Loucy (cell line): ENCODE results near the gene FAM170A.

ENCODE experiments used
- H2AFZ ChIP-seq: fragments of 200-600 bp; sonication (generic); 2 replicates; pipeline ENCODE4 v1.6.0; 2016; ENCODE audit warnings: antibody characterized with exemption, mild to moderate bottlenecking, low read length, moderate library complexity
- H3F3A ChIP-seq: fragments of 200-600 bp; 2 replicates; pipeline ENCODE4 v1.6.0; 2016; ENCODE audit warnings: antibody characterized with exemption, low read depth, mild to moderate bottlenecking
- H3K27me3 ChIP-seq: fragments of 200-600 bp; sonication (generic); 2 replicates; pipeline ENCODE4 v1.6.1; 2014; ENCODE audit warnings: low read length, mild to moderate bottlenecking; ENCODE audit not compliant: insufficient read depth, poor library complexity, severe bottlenecking
- H3K36me3 ChIP-seq: fragments of 200-600 bp; sonication (generic); 2 replicates; pipeline ENCODE4 v1.6.1; 2016; ENCODE audit warnings: low read length; ENCODE audit not compliant: insufficient read depth
- H3K4me1 ChIP-seq: fragments of 200-600 bp; sonication (generic); 2 replicates; pipeline ENCODE4 v1.5.1; 2014; ENCODE audit warnings: low read length, mild to moderate bottlenecking; ENCODE audit not compliant: insufficient read depth, poor library complexity, severe bottlenecking
- H3K4me2 ChIP-seq: fragments of 200-600 bp; sonication (generic); 2 replicates; pipeline ENCODE4 v1.6.0; 2014; ENCODE audit warnings: antibody characterized with exemption, low read length, low read depth, mild to moderate bottlenecking; ENCODE audit not compliant: poor library complexity, severe bottlenecking
- H3K4me3 ChIP-seq: fragments of 200-600 bp; sonication (generic); 2 replicates; pipeline ENCODE4 v1.5.1; 2014; ENCODE audit warnings: low read length, mild to moderate bottlenecking, mixed read lengths; ENCODE audit not compliant: poor library complexity, severe bottlenecking
- H3K79me2 ChIP-seq: fragments of 200-600 bp; sonication (generic); 2 replicates; pipeline ENCODE4 v1.6.1; 2014; ENCODE audit warnings: low read length; ENCODE audit not compliant: insufficient read depth
- H3K9ac ChIP-seq: fragments of 200-600 bp; sonication (generic); 2 replicates; pipeline ENCODE4 v1.6.0; 2014; ENCODE audit warnings: mild to moderate bottlenecking, low read depth, low read length, moderate library complexity; ENCODE audit not compliant: poor library complexity, severe bottlenecking
- H3K9me2 ChIP-seq: fragments of 200-600 bp; sonication (generic); replicated peaks from 2 replicates; pipeline ENCODE4 v1.6.1; 2016; ENCODE audit warnings: low read depth, low read length, mixed read lengths
- H3K9me3 ChIP-seq: fragments of 200-600 bp; sonication (generic); 2 replicates; pipeline ENCODE4 v1.6.1; 2014; ENCODE audit warnings: mild to moderate bottlenecking, antibody characterized with exemption, low read length, low read depth; ENCODE audit not compliant: insufficient read depth
- H4K20me1 ChIP-seq: fragments of 200-600 bp; sonication (generic); 2 replicates; pipeline ENCODE4 v1.6.0; 2014; ENCODE audit warnings: antibody characterized with exemption, low read length, mild to moderate bottlenecking; ENCODE audit not compliant: insufficient read depth, poor library complexity, severe bottlenecking
- EZH2phosphoT487 ChIP-seq: fragments of 200-600 bp; IDR thresholded peaks from 2 replicates; pipeline ENCODE4 v1.6.1; 2018; ENCODE audit warnings: antibody characterized with exemption, mild to moderate bottlenecking, moderate library complexity, borderline replicate concordance
- TF ChIP-seq, protein P1 (sequence below): fragments of 200-600 bp; sonication (generic); conservative IDR thresholded peaks from 2 replicates; pipeline ENCODE4 v1.5.1; 2014; ENCODE audit warnings: mild to moderate bottlenecking, antibody characterized with exemption, low read length

FAM170A gene

DNA sequence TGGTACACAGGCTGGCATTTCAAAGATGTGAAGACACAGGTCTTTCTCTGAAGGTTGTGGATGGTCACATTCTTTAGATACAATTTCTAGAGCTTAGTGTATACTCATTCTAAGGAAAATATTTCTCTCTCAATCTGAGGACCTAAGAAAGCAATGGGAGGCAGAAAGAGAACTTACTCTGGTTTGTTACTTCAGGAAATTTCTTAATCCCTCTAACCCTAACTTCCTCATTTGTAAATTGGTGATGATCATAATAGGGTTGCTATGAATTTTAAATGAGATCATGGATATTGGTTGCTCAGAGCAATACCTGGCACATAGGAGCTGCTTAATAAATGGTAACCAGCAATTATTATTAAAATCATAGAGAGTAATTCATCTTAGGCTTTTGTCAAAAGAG lies 22.1 kb downstream of the FAM170A start:
- H3K9ac ChIP-seq, result no peak overlapping the region
- H3K4me3 ChIP-seq, result no peak overlapping the region
- no peaks in the 10 kb centered on the region for H4K20me1 ChIP-seq
- H3F3A ChIP-seq, result no peaks in the 10 kb centered on the region
- H3K36me3 ChIP-seq, result no peaks in the 10 kb centered on the region
- H3K79me2 ChIP-seq, result no peaks in the 10 kb centered on the region
- H3K9me3 ChIP-seq, result no peaks in the 10 kb centered on the region
- TF ChIP-seq, protein P1, sequence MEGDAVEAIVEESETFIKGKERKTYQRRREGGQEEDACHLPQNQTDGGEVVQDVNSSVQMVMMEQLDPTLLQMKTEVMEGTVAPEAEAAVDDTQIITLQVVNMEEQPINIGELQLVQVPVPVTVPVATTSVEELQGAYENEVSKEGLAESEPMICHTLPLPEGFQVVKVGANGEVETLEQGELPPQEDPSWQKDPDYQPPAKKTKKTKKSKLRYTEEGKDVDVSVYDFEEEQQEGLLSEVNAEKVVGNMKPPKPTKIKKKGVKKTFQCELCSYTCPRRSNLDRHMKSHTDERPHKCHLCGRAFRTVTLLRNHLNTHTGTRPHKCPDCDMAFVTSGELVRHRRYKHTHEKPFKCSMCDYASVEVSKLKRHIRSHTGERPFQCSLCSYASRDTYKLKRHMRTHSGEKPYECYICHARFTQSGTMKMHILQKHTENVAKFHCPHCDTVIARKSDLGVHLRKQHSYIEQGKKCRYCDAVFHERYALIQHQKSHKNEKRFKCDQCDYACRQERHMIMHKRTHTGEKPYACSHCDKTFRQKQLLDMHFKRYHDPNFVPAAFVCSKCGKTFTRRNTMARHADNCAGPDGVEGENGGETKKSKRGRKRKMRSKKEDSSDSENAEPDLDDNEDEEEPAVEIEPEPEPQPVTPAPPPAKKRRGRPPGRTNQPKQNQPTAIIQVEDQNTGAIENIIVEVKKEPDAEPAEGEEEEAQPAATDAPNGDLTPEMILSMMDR, result no peak
- TF ChIP-seq EZH2phosphoT487, result no peak
- no peaks in the 10 kb centered on the region for H3K9me2 ChIP-seq
- no peak overlapping the region for H3K4me2 ChIP-seq
- H3K4me1 ChIP-seq, result no peaks in the 10 kb centered on the region
- no peak overlapping the region for H2AFZ ChIP-seq
- no peaks in the 10 kb centered on the region for H3K27me3 ChIP-seq

DNA sequence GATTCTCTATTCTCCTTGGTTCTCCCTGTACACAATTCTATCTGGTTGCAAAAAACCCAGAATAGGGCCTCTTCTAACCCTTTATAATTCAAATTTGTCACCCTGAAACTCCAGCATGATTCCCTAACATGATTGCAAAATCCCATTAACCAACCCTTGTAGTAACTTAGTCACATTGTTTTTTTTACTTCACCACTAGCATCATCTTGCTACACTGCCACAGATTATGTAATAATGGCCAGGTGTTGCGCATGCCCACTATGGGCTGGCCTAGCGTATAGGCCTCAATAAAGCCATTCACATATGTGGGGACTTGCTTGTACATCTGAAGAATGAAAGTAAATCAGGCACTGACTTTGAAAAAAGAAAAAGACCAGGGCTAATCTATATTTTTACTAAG lies 25.7 kb downstream of the FAM170A start:
- Histone ChIP-seq H3K4me3 (no peak overlapping the region), H3K79me2 (no peaks in the 10 kb centered on the region), H3K9ac (no peak overlapping the region), H2AFZ (no peak overlapping the region), H3K27me3 (no peaks in the 10 kb centered on the region), H3K9me3 (no peaks in the 10 kb centered on the region), H3K4me2 (no peak overlapping the region), H3K9me2 (no peaks in the 10 kb centered on the region), H3K4me1 (no peaks in the 10 kb centered on the region), H4K20me1 (no peaks in the 10 kb centered on the region), H3K36me3 (no peaks in the 10 kb centered on the region), H3F3A (no peaks in the 10 kb centered on the region)
- TF ChIP-seq EZH2phosphoT487, result no peak
- TF ChIP-seq, protein P1, result no peak

DNA sequence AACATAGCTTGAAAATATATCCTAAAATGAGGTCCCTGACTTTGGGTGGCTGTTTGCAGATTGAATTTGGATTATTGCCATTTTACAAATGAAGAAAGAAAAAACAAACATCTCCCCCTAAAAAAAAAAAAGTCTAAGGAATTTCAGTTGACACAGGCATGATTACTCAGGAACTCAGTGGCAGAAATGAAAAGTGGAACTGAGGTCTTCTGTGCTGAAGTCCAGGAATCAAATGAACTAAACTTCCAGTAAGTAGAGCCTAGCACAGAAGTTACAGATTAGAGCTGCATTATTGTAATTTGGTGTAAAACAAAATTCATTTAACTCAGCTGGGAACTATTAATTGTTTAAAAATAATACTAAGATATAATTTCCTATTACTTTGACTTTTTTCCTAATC lies 26.7 kb downstream of the FAM170A start:
- no peaks in the 10 kb centered on the region for H4K20me1 ChIP-seq
- TF ChIP-seq, protein P1, result no peak
- TF ChIP-seq EZH2phosphoT487, result no peak

More for the DNA sequence above, 26.7 kb downstream of the FAM170A start:
- H3K9ac ChIP-seq, result no peak overlapping the region
- no peak overlapping the region for H3K4me3 ChIP-seq
- H3K79me2 ChIP-seq, result no peaks in the 10 kb centered on the region
- H3K4me1 ChIP-seq, result no peaks in the 10 kb centered on the region
- no peak overlapping the region for H3K4me2 ChIP-seq
- no peaks in the 10 kb centered on the region for H3K9me3 ChIP-seq
- H3K36me3 ChIP-seq, result no peaks in the 10 kb centered on the region
- no peaks in the 10 kb centered on the region for H3F3A ChIP-seq
- no peak overlapping the region for H2AFZ ChIP-seq
- no peaks in the 10 kb centered on the region for H3K27me3 ChIP-seq
- no peaks in the 10 kb centered on the region for H3K9me2 ChIP-seq
